ENCODE measurements around the gene EVPL. TPM values are rescaled to one million over a fixed set of nuclear protein-coding genes. Genes with fewer than 3 reads are reported as not detected.
"Not testable (repeated sequence)": the region's sequence is repeated elsewhere in the genome, so short reads cannot be mapped to it uniquely, and the experiment has no call there.

The EVPL gene
- polyA plus RNA-seq, 4 donors: 10.7 to 66.4 (median 41.9) TPM

DNA sequence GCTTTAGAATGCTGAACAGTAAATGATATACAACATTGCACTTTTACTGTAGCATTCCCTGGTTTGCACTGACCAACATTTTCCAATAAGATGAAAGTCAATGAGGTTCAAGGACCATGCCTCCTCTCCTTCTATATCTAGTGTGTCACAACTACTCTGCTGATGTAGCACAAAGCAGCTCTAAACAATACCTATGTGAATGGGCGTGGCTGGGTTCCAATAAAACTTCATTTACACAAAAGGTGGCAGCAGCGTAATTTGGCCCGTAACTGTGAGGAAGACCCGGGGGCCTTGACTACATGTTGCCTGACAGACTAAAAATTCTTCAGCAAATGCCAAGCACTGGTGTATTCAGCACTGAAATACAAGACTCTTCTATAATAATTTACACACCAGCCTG, 38.7 kb upstream of the EVPL start:
- Histone ChIP-seq H3K9me3 (ENCODE audit: control insufficient read depth in 2 of 2, insufficient read depth in 1 of 2, low read depth in 1 of 2, low read length in 1 of 2) (no peaks in the 10 kb centered on the region), H3K27ac (ENCODE audit: low read depth in 1 of 3, low read length in 2 of 3) (no peak overlapping the region), H3K4me1 (ENCODE audit: control insufficient read depth in 3 of 3, insufficient read depth in 2 of 3, low read depth in 1 of 3, low read length in 2 of 3) (peaks cover 0 to under 1% (median 0%) of the 10 kb centered on the region in 3 donors), H3K36me3 (ENCODE audit: control insufficient read depth in 3 of 3, insufficient read depth in 2 of 3, low read depth in 1 of 3, low read length in 3 of 3) (peaks cover 19 to 68% (median 27%) of the 10 kb centered on the region in 3 donors), H3K4me3 (ENCODE audit: low read depth in 1 of 3, low read length in 3 of 3) (no peak overlapping the region), H3K27me3 (ENCODE audit: control insufficient read depth in 3 of 3, insufficient read depth in 3 of 3, low read length in 3 of 3) (no peaks in the 10 kb centered on the region)
- WGBS, 3 donors: 80 to 87% (median 86%) methylated on average over 4 of the region's 4 CpGs
- FAIRE-seq: no peak
- no peak for DNase-seq

DNA sequence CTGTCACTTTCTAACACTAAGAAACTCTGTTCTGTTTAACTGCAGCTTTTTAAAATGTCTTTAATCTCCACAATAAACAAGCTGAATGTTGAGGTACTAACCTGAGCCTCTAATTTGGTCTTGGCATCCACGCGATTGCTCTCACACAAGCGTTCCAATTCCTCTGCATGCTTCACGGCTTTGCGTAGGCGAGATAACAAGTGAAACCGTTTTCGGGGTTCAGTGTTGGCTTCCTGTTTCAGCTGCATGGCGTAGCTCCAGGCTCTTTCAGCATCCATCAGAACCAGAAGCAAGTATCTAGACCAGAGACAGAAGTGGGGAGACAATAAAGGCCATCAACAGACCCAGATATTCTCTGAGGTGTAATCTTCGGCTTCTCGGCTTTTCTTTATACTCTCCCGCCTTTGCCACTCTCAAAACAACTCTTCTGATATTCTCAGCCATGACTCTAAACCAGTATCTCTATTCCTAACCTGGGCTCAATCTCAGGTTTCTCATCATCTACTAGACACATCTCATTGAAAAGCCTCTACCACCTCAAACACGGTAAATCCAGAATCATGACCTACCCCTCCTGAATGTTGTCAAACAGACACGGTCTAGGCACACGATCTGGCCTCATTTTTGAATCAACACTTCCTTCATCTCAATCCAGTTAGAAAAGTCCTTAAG, 36.9 kb upstream of the EVPL start:
- peak overlapping the region in 1 of 3 donors; percentile 50 for H3K27ac ChIP-seq (ENCODE audit: low read depth in 1 of 3, low read length in 2 of 3)
- H3K27me3 ChIP-seq (ENCODE audit: control insufficient read depth in 3 of 3, insufficient read depth in 3 of 3, low read length in 3 of 3): no peaks in the 10 kb centered on the region
- DNase-seq (no peak), FAIRE-seq (no peak)
- WGBS, 3 donors: 77 to 86% (median 81%) methylated on average over 15 of the region's 15 CpGs
- no peaks in the 10 kb centered on the region for H3K4me1 ChIP-seq (ENCODE audit: control insufficient read depth in 3 of 3, insufficient read depth in 2 of 3, low read depth in 1 of 3, low read length in 2 of 3)
- no peaks in the 10 kb centered on the region for H3K9me3 ChIP-seq (ENCODE audit: control insufficient read depth in 2 of 2, insufficient read depth in 1 of 2, low read depth in 1 of 2, low read length in 1 of 2)
- H3K36me3 ChIP-seq (ENCODE audit: control insufficient read depth in 3 of 3, insufficient read depth in 2 of 3, low read depth in 1 of 3, low read length in 3 of 3): peaks cover 22 to 74% (median 33%) of the 10 kb centered on the region in 3 donors
- H3K4me3 ChIP-seq (ENCODE audit: low read depth in 1 of 3, low read length in 3 of 3): no peak overlapping the region

DNA sequence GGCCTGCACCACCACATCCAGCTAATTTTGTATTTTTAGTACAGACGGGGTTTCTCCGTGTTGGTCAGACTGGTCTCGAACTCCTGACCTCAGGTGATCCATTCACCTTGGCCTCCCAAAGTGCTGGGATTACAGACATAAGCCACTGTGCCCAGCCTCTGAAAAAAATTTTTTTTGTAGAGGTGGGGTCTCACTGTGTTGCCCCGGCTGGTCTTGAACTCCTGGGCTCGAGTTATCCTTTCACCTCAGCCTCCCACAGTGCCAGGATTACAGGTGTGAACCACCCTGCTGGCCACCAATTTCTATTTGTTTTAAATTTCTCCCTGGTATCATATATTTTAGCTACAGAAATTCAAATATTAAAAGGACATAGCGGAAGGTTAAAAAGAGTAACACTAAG, 31.2 kb upstream of the EVPL start:
- not testable (repeated sequence) for H3K9me3 ChIP-seq (ENCODE audit: control insufficient read depth in 2 of 2, insufficient read depth in 1 of 2, low read depth in 1 of 2, low read length in 1 of 2); FAIRE-seq; H3K27me3 ChIP-seq (ENCODE audit: control insufficient read depth in 3 of 3, insufficient read depth in 3 of 3, low read length in 3 of 3); DNase-seq; H3K4me1 ChIP-seq (ENCODE audit: control insufficient read depth in 3 of 3, insufficient read depth in 2 of 3, low read depth in 1 of 3, low read length in 2 of 3); H3K27ac ChIP-seq (ENCODE audit: low read depth in 1 of 3, low read length in 2 of 3); H3K4me3 ChIP-seq (ENCODE audit: low read depth in 1 of 3, low read length in 3 of 3)
- WGBS, 3 donors: 89 to 95% (median 89%) methylated on average over 6 of the region's 6 CpGs
- peaks cover 26 to 74% (median 27%) of the 10 kb centered on the region in 3 donors for H3K36me3 ChIP-seq (ENCODE audit: control insufficient read depth in 3 of 3, insufficient read depth in 2 of 3, low read depth in 1 of 3, low read length in 3 of 3)

DNA sequence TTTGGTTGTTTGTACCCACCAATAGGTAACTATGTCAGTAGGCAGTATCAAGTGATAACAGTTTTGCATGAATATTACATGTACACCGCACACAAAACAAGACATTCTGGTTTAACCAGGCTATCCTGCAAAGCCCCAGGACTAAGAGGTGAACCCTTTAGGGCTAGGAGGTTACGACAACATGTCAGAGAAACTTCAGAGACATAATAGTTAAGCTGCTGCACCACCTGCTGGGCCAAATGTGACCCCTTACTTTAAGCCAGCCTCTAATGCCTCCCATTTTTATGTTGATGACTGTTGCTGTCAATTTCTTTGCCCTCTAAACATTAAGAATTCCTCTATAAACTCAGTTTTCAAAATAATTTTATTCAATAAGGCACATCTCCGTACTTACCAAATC, 29.8 kb upstream of the EVPL start:
- no peak overlapping the region for H3K4me3 ChIP-seq (ENCODE audit: low read depth in 1 of 3, low read length in 3 of 3)
- no peaks in the 10 kb centered on the region for H3K27me3 ChIP-seq (ENCODE audit: control insufficient read depth in 3 of 3, insufficient read depth in 3 of 3, low read length in 3 of 3)
- peaks cover 0 to 6% (median 0%) of the 10 kb centered on the region in 3 donors for H3K4me1 ChIP-seq (ENCODE audit: control insufficient read depth in 3 of 3, insufficient read depth in 2 of 3, low read depth in 1 of 3, low read length in 2 of 3)
- FAIRE-seq (no peak), DNase-seq (no peak)
- peaks cover 27 to 74% (median 29%) of the 10 kb centered on the region in 3 donors for H3K36me3 ChIP-seq (ENCODE audit: control insufficient read depth in 3 of 3, insufficient read depth in 2 of 3, low read depth in 1 of 3, low read length in 3 of 3)
- no peaks in the 10 kb centered on the region for H3K9me3 ChIP-seq (ENCODE audit: control insufficient read depth in 2 of 2, insufficient read depth in 1 of 2, low read depth in 1 of 2, low read length in 1 of 2)
- WGBS, 3 donors: 67 to 86% (median 84%) methylated on average over 3 of the region's 3 CpGs
- H3K27ac ChIP-seq (ENCODE audit: low read depth in 1 of 3, low read length in 2 of 3): no peak overlapping the region

DNA sequence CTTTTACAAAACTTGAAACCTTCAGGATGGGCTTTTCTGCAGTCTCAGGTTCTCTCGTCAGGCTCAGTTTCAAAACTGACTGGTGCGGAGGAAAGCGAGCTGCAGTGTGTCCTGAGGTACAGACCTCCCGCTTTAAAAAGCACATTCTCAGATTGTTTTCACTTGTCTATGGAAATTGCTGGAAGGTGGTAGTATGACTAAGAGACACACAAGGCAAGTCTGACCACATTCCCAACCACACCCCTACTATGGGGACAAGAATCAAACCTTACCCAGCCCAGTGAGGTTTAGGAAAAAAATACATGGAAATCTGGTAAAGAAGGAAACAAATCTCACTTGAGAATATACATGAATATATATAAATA, 27.0 kb upstream of the EVPL start:
- Histone ChIP-seq H3K27ac (ENCODE audit: low read depth in 1 of 3, low read length in 2 of 3) (peak overlapping the region in 1 of 3 donors; percentile 40), H3K36me3 (ENCODE audit: control insufficient read depth in 3 of 3, insufficient read depth in 2 of 3, low read depth in 1 of 3, low read length in 3 of 3) (peaks cover 22 to 70% (median 28%) of the 10 kb centered on the region in 3 donors), H3K4me1 (ENCODE audit: control insufficient read depth in 3 of 3, insufficient read depth in 2 of 3, low read depth in 1 of 3, low read length in 2 of 3) (peaks cover 0 to 24% (median 0%) of the 10 kb centered on the region in 3 donors), H3K4me3 (ENCODE audit: low read depth in 1 of 3, low read length in 3 of 3) (no peak overlapping the region), H3K9me3 (ENCODE audit: control insufficient read depth in 2 of 2, insufficient read depth in 1 of 2, low read depth in 1 of 2, low read length in 1 of 2) (no peaks in the 10 kb centered on the region), H3K27me3 (ENCODE audit: control insufficient read depth in 3 of 3, insufficient read depth in 3 of 3, low read length in 3 of 3) (no peaks in the 10 kb centered on the region)
- DNase-seq (no peak), FAIRE-seq (no peak)
- WGBS, 3 donors: 88 to 97% (median 94%) methylated on average over 4 of the region's 4 CpGs

DNA sequence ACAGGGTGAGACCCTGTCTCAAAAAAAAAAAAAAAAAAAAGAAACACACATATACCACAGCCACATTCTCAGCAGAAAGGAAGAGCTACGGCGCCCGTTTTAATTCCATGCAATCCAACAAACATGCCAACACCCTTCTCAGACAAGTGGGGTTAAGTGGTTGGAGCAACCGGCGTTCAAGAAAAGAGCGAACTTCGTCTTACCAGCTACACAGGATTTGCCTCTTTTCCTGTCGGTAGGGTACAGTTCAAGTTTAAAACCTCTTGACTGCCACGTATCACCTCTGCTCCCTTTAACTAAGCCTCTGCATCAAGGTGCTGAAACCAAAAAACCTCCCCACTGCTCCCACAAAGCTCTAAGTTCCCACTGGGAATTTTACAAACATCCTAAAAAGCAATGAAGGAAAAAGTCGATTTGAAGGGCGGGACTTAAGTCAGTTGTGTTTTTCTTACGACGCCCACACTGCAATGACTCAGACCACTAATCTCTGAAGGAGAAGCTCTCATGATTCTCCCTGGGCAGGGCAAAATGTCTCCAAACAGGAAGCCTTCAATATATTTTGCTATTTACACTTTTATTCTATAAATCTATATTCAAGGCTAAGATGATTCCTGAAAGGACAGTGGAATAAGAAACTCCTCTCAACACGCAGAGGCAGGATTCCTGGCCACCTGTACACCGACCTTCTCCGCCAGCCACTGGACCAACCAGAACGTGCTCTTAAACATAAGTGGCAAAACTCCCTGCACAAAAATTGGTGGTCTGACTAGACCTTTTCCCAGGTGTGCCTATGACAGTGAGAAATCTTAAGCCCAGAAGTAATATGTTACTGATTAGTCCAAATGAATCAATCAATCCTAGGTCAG, 26.4 kb upstream of the EVPL start:
- no peak for DNase-seq
- Histone ChIP-seq H3K36me3 (ENCODE audit: control insufficient read depth in 3 of 3, insufficient read depth in 2 of 3, low read depth in 1 of 3, low read length in 3 of 3) (peaks cover 24 to 69% (median 28%) of the 10 kb centered on the region in 3 donors), H3K27ac (ENCODE audit: low read depth in 1 of 3, low read length in 2 of 3) (peak overlapping the region in 1 of 3 donors; percentile 40)

DNA sequence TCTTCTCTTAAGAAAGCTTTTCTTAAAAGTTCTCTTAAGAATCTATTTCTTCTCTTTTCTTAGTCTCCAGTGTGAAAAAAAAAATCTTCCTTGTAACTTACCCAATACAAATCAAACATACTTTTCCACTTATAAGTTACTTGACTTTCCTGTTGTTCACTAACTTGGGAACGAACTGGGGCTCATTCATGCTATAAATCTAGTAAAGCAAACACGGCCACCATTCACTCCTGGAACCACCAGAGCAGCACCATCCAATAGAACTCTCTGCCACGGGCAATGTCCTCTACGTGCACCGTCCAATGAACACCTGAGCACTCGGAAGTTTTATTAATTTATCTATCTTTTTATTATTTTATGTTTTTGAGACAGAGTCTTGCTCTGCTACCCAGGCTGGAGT, 24.5 kb upstream of the EVPL start:
- no peak overlapping the region for H3K4me3 ChIP-seq (ENCODE audit: low read depth in 1 of 3, low read length in 3 of 3)
- no peaks in the 10 kb centered on the region for H3K9me3 ChIP-seq (ENCODE audit: control insufficient read depth in 2 of 2, insufficient read depth in 1 of 2, low read depth in 1 of 2, low read length in 1 of 2)
- 83 to 84% (median 84%) methylated on average over 6 of the region's 6 CpGs for WGBS, 3 donors
- no peak for FAIRE-seq
- H3K4me1 ChIP-seq (ENCODE audit: control insufficient read depth in 3 of 3, insufficient read depth in 2 of 3, low read depth in 1 of 3, low read length in 2 of 3): peaks cover 0 to 24% (median 0%) of the 10 kb centered on the region in 3 donors
- peaks cover 22 to 74% (median 28%) of the 10 kb centered on the region in 3 donors for H3K36me3 ChIP-seq (ENCODE audit: control insufficient read depth in 3 of 3, insufficient read depth in 2 of 3, low read depth in 1 of 3, low read length in 3 of 3)
- no peaks in the 10 kb centered on the region for H3K27me3 ChIP-seq (ENCODE audit: control insufficient read depth in 3 of 3, insufficient read depth in 3 of 3, low read length in 3 of 3)
- H3K27ac ChIP-seq (ENCODE audit: low read depth in 1 of 3, low read length in 2 of 3): peak overlapping the region in 1 of 3 donors; percentile 82
- DNase-seq: no peak

More for the DNA sequence above, 26.4 kb upstream of the EVPL start:
- Histone ChIP-seq H3K27me3 (ENCODE audit: control insufficient read depth in 3 of 3, insufficient read depth in 3 of 3, low read length in 3 of 3) (no peaks in the 10 kb centered on the region), H3K4me3 (ENCODE audit: low read depth in 1 of 3, low read length in 3 of 3) (no peak overlapping the region), H3K4me1 (ENCODE audit: control insufficient read depth in 3 of 3, insufficient read depth in 2 of 3, low read depth in 1 of 3, low read length in 2 of 3) (peaks cover 0 to 24% (median 0%) of the 10 kb centered on the region in 3 donors), H3K9me3 (ENCODE audit: control insufficient read depth in 2 of 2, insufficient read depth in 1 of 2, low read depth in 1 of 2, low read length in 1 of 2) (no peaks in the 10 kb centered on the region)
- 80 to 87% (median 81%) methylated on average over 17 of the region's 17 CpGs for WGBS, 3 donors
- FAIRE-seq: no peak

DNA sequence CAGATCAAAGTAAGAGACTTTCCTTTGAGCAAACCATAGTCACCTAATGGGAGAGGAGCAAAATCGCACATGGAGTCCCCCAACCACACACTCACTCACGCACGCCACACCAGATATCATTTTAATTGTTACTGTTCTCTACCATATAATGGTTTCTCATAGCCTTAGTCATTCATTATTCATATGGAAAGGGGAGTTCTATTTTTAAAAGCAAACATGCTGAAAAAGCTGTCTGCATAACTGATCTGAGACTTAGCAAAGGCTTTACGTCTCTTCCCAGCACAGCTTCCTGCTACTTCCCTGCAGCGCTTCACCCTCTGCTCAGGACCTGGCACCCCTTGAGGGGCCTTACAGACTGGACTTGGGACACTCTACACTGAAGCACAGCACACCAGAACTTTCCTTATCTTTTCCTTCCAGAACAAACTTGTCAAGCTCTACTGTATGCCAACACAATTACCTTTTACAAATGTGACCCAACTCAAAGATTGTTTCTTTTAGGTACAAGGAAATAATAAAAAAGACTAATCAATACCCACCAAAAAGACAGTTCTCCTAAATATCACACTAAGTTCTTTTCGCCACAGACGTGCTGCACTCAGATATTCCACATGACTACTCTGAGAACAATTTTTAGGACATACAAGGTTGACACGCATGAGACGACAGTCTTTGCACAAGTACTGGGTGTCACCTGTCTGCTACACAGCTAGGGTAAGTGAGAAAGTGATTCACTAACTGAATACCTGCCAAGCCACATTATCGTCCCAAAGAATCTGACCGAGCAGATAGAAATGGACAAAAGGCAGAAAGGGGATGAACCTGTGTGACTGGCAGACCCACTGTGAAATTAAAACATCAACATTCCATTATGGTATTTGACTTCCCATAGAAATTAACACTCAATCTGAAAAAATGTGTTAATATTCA, 23.7 kb upstream of the EVPL start:
- FAIRE-seq (no peak), DNase-seq (peak in 1 of 2 donors; percentile 62)
- H3K27ac ChIP-seq (ENCODE audit: low read depth in 1 of 3, low read length in 2 of 3): peak overlapping the region in 1 of 3 donors; percentile 82
- 88 to 94% (median 89%) methylated on average over 11 of the region's 11 CpGs for WGBS, 3 donors
- H3K9me3 ChIP-seq (ENCODE audit: control insufficient read depth in 2 of 2, insufficient read depth in 1 of 2, low read depth in 1 of 2, low read length in 1 of 2): no peaks in the 10 kb centered on the region
- H3K36me3 ChIP-seq (ENCODE audit: control insufficient read depth in 3 of 3, insufficient read depth in 2 of 3, low read depth in 1 of 3, low read length in 3 of 3): peaks cover 20 to 78% (median 21%) of the 10 kb centered on the region in 3 donors
- no peak overlapping the region for H3K4me3 ChIP-seq (ENCODE audit: low read depth in 1 of 3, low read length in 3 of 3)
- H3K4me1 ChIP-seq (ENCODE audit: control insufficient read depth in 3 of 3, insufficient read depth in 2 of 3, low read depth in 1 of 3, low read length in 2 of 3): peaks cover 0 to 24% (median 0%) of the 10 kb centered on the region in 3 donors
- H3K27me3 ChIP-seq (ENCODE audit: control insufficient read depth in 3 of 3, insufficient read depth in 3 of 3, low read length in 3 of 3): no peaks in the 10 kb centered on the region
